Ishikawa (cell line): ENCODE results near the gene SGSH.

ENCODE experiments used
- CEBPB ChIP-seq: IDR thresholded peaks from 2 replicates; pipeline ENCODE4 v1.6.1; 2012
- CREB1 ChIP-seq: IDR thresholded peaks from 2 replicates; pipeline ENCODE4 v1.6.1; 2012; ENCODE audit warnings: low read depth
- EGR1 ChIP-seq: IDR thresholded peaks from 2 replicates; pipeline ENCODE4 v1.6.1; 2012
- EP300 ChIP-seq: IDR thresholded peaks from 2 replicates; pipeline ENCODE4 v1.6.1; 2012; ENCODE audit warnings: borderline replicate concordance
- FOXM1 ChIP-seq: IDR thresholded peaks from 2 replicates; pipeline ENCODE4 v1.6.1; 2012; ENCODE audit warnings: low read depth, borderline replicate concordance
- NFIC ChIP-seq: IDR thresholded peaks from 2 replicates; pipeline ENCODE4 v1.6.1; 2012
- RAD21 ChIP-seq: IDR thresholded peaks from 2 replicates; pipeline ENCODE4 v1.6.1; 2012; ENCODE audit warnings: low read depth
- TAF1 ChIP-seq: IDR thresholded peaks from 2 replicates; pipeline ENCODE4 v1.6.1; 2012; ENCODE audit warnings: low read depth, mild to moderate bottlenecking
- TCF12 ChIP-seq: IDR thresholded peaks from 2 replicates; pipeline ENCODE4 v1.6.1; 2012; ENCODE audit warnings: low read depth
- TEAD4 ChIP-seq: IDR thresholded peaks from 2 replicates; pipeline ENCODE4 v1.6.1; 2012
- YY1 ChIP-seq: IDR thresholded peaks from 2 replicates; pipeline ENCODE4 v1.6.1; 2012; ENCODE audit warnings: low read depth
- ZBTB7A ChIP-seq: IDR thresholded peaks from 2 replicates; pipeline ENCODE4 v1.6.1; 2012; ENCODE audit warnings: low read depth
- TF ChIP-seq, protein P1 (sequence below): IDR thresholded peaks from 2 replicates; pipeline ENCODE4 v1.6.1; 2012
- TF ChIP-seq, protein P2 (sequence below): IDR thresholded peaks from 2 replicates; pipeline ENCODE4 v1.6.1; 2012; ENCODE audit warnings: low read depth, mild to moderate bottlenecking
- TF ChIP-seq, protein P3 (sequence below): IDR thresholded peaks from 2 replicates; pipeline ENCODE4 v1.6.1; 2012

The SGSH gene

DNA sequence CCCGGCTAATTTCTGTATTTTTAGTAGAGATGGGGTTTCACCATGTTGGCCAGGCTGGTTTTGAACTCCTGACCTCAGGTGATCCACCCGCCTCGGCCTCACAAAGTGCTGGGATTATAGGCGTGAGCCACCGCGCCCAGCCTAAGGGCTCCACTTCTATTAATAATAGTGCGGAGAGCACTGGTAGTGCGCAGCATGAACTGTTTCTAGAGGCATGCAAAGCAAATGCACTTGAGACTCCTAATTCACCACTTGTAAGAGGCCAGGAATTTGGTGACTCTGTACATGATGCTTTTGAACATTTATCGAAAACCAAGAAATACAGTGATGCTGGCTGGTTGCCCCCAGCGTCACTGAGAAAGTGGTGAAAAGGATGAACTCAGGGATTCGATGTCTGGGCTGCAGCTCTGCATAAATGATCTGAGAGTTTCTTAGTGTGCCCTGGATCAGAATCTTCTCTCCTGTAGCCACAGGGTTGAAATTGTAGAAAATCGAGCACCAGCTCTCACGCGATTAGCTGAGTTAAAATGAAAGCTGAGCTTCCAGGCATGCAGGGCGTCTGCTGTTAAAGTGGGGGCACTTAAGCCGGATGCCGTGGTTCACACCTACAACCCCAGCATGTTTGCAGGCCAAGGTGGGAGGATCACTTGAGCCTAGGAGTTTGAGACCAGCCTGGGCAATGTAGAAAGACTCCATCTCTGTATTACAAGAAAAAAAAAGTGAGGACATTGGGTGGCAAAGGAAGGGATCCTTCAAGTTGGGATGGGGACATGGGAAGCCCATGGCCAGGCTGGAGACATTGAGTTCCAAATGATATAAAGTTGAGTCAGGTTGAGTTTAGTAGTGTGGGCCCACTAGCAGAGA, 45.3 kb upstream of the SGSH start:
- TF ChIP-seq, protein P1, sequence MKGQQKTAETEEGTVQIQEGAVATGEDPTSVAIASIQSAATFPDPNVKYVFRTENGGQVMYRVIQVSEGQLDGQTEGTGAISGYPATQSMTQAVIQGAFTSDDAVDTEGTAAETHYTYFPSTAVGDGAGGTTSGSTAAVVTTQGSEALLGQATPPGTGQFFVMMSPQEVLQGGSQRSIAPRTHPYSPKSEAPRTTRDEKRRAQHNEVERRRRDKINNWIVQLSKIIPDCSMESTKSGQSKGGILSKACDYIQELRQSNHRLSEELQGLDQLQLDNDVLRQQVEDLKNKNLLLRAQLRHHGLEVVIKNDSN, result no peak
- TF ChIP-seq, protein P2, sequence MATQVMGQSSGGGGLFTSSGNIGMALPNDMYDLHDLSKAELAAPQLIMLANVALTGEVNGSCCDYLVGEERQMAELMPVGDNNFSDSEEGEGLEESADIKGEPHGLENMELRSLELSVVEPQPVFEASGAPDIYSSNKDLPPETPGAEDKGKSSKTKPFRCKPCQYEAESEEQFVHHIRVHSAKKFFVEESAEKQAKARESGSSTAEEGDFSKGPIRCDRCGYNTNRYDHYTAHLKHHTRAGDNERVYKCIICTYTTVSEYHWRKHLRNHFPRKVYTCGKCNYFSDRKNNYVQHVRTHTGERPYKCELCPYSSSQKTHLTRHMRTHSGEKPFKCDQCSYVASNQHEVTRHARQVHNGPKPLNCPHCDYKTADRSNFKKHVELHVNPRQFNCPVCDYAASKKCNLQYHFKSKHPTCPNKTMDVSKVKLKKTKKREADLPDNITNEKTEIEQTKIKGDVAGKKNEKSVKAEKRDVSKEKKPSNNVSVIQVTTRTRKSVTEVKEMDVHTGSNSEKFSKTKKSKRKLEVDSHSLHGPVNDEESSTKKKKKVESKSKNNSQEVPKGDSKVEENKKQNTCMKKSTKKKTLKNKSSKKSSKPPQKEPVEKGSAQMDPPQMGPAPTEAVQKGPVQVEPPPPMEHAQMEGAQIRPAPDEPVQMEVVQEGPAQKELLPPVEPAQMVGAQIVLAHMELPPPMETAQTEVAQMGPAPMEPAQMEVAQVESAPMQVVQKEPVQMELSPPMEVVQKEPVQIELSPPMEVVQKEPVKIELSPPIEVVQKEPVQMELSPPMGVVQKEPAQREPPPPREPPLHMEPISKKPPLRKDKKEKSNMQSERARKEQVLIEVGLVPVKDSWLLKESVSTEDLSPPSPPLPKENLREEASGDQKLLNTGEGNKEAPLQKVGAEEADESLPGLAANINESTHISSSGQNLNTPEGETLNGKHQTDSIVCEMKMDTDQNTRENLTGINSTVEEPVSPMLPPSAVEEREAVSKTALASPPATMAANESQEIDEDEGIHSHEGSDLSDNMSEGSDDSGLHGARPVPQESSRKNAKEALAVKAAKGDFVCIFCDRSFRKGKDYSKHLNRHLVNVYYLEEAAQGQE, result no peak
- no peak for TF ChIP-seq FOXM1
- no peak for TF ChIP-seq TCF12
- TF ChIP-seq EGR1, result no peak
- no peak for TF ChIP-seq RAD21
- no peak for TF ChIP-seq CREB1
- TF ChIP-seq ZBTB7A, result no peak
- TF ChIP-seq, protein P3, sequence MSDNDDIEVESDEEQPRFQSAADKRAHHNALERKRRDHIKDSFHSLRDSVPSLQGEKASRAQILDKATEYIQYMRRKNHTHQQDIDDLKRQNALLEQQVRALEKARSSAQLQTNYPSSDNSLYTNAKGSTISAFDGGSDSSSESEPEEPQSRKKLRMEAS, result no peak
- no peak for TF ChIP-seq CEBPB
- no peak for TF ChIP-seq EP300
- TF ChIP-seq YY1, result no peak
- no peak for TF ChIP-seq TEAD4
- no peak for TF ChIP-seq TAF1
- TF ChIP-seq NFIC, result no peak

DNA sequence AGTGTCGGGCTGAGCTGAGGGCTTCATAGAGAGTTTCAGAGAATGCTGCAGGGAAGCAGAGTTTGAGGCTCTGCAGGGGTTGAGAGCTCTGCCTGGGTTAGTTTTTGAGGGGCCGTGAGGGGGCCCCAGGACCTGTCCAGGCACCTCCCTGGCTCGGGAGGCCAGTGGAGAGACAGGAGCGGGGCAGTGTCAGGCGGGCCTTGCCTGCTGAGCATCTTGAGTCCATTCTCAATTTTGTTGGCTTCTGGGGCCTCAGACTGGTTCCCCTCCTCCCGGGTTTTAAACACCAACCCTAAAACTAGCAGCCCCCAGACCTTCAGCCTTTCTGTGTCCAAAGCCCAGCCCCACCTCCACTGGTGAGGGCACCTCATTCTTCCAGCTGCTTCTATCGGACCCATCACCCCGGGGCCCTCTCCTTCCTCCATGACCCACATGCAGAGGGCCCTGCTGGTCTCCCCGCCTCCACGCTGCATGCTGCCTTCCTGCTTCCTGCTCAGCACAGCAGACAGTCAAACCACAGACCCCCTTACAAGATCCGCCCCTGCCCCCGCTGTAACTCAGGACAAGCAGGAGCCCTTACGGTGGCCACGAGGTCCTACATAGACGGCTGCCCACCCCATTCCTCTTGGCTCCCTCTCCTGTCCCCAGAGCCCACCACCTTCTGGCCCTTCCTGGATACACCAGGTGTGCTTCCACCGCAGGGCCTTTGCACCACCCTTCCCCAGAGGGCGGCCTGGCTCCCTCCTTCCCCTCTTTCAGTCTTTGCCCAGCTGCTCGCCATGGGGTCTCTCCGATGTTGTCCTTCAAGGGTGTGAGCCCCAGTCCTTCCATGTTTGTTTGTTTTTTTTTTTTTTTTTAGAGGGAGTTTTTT, 44.3 kb upstream of the SGSH start:
- no peak for TF ChIP-seq CEBPB
- TF ChIP-seq YY1, result no peak
- TF ChIP-seq RAD21, result no peak
- TF ChIP-seq, protein P2, result no peak
- TF ChIP-seq TCF12, result no peak
- no peak for TF ChIP-seq EGR1
- TF ChIP-seq ZBTB7A, result no peak
- TF ChIP-seq, protein P3, result no peak
- TF ChIP-seq TEAD4, result no peak
- TF ChIP-seq FOXM1, result no peak
- TF ChIP-seq TAF1, result no peak
- no peak for TF ChIP-seq NFIC
- no peak for TF ChIP-seq CREB1

DNA sequence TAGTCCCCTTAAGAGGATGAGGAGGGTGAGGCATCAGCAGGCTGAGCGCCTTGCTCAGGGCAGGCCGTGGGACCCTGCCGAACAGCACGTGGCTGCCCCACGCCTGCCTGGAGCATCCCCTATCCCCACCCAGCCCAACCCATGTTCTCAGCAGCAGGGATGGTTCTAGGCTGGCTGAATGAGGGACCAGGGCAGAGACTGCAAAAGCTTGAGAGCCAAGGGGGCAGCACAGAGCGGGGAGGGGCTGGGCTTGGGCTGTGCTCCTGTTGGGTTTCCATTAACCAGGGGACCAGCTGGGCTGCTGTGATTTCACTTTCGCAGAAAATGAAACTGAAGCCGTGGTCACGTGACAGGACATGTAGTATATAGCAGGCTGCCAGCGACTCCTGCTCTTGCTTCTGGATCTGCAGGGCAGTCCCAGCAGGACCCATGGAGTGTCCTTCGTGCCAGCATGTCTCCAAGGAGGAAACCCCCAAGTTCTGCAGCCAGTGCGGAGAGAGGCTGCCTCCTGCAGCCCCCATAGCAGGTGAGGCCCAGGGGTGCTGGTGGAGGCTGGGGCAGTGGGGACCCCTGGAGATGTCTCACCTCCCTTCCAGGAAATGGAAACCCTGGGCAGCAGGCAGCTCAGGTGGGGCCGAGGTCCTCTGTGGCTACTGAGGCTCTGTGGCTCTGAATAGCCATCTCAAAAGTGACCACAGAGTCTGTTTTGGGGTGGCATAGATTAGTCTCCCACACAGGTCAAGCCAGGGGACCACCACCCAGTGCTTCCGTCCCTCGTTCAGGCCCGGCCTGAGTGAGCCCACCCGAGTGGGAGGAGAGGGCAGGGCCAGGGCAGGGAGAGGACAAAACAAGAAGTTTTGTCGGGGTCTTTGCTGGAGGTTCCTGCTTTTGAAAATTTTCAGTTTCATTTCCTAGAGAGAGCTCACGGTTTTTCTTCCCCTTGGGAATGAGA, 43.4 kb upstream of the SGSH start:
- TF ChIP-seq, protein P1, result 0 out of 2 replicates have a peak, but pooled peaks have one; percentile 34
- TF ChIP-seq EP300, result no peak

DNA sequence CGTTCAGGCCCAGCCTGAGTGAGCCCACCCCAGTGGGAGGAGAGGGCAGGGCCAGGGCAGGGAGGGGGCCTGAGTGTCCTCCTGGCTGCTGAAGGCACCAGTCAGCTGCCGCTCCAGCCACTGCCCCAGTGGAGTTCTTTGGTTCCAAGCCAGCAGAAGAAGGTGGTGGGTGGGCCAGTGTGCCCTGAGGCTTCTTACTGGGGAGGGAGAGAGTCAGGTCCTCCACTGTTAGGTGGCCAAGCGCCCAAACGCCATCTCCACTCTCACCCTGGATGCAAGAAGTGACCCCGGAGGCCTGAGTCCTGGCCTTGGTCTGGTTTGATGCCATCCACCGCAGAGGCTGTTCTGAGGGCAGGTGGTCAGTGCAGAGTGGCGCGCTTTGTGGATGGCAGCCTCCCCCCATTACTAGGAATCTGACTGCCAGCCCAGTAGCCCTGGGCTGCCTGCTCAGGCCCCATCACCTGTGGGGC, 42.7 kb upstream of the SGSH start:
- TF ChIP-seq TCF12, result no peak
- no peak for TF ChIP-seq RAD21
- no peak for TF ChIP-seq YY1
- TF ChIP-seq ZBTB7A, result no peak
- TF ChIP-seq NFIC, result no peak
- no peak for TF ChIP-seq EGR1

DNA sequence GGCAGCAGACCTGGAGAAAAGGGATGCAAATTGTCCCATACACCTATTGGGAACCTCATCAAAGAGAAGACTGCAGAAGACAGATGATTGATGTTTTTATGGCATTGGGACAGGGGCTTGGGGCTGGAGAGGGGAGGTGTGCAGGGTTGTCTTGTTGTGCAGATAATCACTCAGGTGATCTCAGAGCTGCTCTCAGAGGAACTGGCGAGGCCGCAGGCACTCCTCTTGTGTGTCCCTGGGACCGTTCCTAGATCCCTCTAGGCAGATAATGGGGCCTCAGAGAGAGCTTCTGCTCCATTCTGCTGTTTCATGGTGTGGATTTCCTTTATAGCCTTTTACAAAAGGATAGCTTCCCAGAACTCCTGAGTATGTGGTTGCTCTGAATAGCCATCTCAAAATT, 42.2 kb upstream of the SGSH start:
- TF ChIP-seq TAF1 (no peak), EGR1 (no peak), CREB1 (no peak), ZBTB7A (no peak), TEAD4 (no peak), EP300 (no peak), TCF12 (no peak), RAD21 (no peak), NFIC (no peak), FOXM1 (no peak), CEBPB (no peak), YY1 (no peak)
- TF ChIP-seq, protein P2, result no peak
- TF ChIP-seq, protein P3, result no peak
- TF ChIP-seq, protein P1, result no peak
